DLD1 (cell line): ENCODE results near the gene CCDC196.

ENCODE experiments used
- in situ Hi-C: cut with HindIII; loops from 2 replicates; pipeline ENCODE4 v1.10.0; 2017; ENCODE audit warnings: low sequenced_read_pairs

CCDC196 gene, protein sequence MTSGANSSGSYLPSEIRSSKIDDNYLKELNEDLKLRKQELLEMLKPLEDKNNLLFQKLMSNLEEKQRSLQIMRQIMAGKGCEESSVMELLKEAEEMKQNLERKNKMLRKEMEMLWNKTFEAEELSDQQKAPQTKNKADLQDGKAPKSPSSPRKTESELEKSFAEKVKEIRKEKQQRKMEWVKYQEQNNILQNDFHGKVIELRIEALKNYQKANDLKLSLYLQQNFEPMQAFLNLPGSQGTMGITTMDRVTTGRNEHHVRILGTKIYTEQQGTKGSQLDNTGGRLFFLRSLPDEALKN

DNA sequence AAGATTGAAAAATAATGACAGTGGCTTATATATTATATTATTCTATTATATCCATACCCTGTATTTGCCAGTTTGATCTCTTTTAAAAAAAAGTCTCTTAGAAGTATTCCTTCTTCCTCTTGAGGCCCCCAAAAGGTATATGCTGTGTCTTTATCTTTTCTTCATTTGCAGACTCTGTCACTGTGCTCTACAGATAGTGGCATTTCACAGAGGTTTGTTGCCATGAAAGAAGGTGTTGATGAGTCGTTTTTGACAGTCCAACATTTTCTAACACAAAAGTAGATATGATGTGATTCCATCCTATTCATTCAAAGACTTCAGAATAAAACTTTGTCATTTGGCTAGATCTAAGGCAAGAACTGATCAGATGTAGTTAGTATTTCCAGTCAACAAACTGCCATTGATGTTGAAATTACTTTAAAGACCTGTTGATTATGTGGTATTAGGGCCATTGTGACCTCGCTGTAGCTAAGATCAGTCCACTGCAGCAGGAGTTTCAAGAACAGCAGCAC is at the start of gene CCDC196:
CCDC196 (plus strand) TSS at position 462 of the 512 bp plus-strand sequence. CDS start 132 bp downstream, outside the sequence.
- in situ Hi-C loops = no loop called here

DNA sequence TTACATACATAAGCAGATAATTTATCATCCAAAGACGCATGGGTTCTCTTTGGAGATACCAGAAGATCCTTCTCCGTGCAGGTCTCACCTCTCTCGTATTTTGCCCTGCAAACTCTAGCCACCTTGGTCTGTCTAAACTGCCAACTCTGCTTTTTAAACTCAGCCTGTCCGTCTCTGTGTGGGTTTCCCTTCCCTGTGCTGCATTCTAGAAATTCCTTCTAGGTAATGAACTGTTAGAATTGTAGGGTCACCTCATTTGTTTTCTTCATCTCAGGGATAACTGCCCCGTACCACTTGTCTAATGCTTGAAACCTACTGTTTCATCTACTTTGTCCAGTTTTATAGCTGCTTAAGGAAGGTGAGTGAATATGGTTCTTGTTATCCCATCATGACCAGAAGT is 45.4 kb upstream of the CCDC196 start:
- in situ Hi-C loops = no loop called here

DNA sequence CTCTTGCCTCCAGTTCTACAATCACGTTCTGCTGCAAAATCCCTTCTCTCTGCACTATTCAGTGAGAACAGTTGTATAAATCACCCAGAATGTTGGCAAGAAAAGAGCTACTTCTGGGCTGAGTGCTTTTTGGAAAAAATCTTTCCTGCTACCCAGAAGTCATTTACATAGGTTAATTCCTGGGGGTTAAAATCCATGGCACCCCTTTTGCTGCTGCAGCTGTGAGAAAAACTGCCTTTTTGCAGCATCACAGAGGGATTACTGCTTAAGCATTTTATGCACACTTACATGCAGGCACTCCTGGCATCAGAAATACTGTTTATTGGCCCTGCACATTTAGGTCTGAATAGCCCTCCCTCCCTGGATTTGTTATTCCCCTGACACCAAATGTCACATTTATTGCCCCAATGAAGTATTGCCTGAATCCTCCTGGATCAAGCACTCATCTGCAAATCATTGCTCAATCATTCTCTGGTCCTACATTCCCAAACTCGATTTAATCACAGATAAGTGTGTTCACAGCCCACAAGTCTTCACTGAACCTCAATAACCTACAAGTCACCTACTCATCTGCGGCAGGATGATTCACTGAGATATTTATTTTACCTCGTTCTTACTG is 43.1 kb upstream of the CCDC196 start:
- in situ Hi-C loops = no loop called here

DNA sequence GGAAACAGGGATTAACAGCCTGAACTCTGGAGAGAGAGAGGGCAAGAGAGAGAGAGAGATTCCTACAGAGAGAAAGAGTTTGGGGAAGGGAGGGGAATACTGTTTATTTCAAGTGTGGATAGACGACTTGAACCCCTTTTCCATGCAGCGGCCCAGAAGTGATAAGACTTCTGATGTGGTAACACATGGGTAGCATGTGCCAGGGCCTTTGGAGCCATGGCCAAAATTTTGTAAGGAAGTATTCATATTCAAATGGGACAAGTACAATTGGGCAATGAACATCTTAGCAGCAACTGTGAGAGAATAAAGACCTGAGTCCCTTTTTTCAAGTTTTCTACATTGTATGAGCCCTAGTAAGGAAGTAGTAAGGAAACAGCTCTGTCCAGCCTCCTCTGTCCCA is 42.4 kb upstream of the CCDC196 start:
- in situ Hi-C loops = no loop called here

DNA sequence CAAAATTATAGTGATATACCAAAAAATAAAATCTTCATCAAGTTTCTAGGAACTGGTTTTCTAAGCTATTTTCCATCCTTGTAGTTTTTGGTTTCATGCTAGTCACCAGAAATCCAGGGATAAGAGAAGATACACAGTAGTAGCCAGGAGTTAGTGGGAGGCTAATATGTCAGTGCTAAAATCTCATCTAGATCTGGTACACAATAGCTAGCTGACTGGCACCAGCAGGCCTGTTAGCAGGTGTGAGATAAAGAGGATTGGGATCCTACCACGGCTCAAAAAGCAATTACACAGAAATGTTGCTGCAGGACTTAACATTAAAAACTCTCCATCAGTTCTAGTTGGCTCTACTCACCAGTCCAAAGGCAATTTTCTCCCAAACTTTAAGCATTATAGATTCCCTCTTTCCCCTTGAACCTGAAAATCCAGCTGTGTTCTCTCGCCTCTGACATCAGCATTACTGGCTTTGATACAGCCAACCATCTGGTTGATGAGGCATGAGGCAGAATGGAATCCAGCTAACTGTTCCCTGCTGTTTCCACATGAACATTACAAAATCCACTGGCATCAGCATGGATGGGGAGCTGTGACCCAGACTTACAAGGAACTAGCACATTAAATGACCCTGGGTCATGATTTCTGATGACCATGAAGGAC is 41.8 kb upstream of the CCDC196 start:
- in situ Hi-C loops = no loop called here

DNA sequence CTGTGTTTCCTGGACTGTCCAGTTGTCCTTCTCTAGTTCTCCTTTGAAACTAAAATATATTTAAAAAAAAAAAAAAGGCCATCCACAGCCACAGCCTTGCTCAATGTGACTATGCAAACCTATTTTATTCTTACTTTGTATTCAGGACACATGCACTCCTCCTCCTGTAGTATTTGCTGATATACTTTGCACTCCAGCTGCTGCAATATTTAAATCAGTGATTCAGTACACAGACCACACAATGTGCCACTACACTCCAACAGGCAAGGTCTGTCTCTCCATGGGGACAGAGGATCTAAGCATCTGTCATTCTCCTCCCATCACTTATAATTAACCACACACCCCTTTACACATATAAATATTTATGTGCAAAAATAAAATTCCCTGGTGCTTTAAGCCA is 40.2 kb upstream of the CCDC196 start:
- in situ Hi-C loops = no loop called here

DNA sequence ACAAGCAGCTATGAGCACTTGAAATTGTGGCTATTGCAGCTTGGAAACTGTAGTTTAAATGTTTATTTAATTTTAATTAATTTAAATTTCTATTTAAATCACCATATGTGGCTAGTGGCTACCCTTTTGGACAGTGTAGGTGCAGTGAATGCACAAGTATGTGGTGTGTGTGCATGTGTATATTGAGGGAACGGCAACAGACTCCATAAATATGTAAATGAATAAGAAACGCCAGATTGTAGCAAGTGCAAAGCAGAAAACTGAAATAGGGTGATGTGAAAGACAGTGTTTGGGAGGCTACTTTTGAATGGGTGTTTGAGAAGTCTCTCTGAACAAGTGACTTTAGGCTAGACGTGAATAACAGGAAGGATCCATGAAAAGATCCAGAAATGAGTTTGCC is 32.7 kb upstream of the CCDC196 start:
- in situ Hi-C loops = no loop called here

DNA sequence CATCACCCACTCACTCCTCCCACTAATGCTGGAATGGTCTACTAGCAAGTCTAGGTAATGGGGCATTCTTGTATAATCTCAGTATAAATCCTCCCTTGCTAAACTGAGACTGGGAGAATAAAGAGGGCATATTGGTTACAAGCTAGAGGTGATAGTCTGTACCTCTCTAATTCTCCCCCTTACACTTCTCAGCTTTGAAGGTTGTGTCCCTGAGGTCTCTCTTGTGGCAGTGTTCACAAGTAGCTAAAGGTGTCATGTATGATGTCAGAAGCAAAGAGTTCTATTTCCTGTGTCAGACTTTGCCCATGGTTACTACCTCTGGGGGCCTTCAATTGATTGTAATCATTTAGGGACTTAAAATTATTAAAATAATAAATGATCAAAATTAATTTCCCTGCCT is 26.6 kb upstream of the CCDC196 start:
- in situ Hi-C loops = no loop called here

DNA sequence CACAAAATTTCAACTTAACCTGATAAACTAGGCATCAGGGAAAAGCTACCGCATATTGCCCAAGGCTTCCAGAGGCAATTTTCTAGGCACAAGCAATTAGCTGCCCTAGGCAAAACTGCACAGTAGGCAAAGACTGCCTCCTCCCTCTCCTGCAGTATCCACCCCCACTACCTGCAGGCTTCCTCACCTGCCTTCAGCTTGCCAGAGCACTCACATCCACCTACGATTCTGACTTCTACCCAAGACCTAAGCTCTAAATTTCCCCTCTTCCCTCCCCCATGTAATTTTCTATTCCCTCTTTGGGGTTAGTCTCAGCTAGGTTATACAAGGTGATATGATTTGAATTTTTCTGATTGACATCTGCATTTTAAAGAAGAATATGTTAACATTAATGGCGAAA is 21.9 kb upstream of the CCDC196 start:
- in situ Hi-C loops = no loop called here

DNA sequence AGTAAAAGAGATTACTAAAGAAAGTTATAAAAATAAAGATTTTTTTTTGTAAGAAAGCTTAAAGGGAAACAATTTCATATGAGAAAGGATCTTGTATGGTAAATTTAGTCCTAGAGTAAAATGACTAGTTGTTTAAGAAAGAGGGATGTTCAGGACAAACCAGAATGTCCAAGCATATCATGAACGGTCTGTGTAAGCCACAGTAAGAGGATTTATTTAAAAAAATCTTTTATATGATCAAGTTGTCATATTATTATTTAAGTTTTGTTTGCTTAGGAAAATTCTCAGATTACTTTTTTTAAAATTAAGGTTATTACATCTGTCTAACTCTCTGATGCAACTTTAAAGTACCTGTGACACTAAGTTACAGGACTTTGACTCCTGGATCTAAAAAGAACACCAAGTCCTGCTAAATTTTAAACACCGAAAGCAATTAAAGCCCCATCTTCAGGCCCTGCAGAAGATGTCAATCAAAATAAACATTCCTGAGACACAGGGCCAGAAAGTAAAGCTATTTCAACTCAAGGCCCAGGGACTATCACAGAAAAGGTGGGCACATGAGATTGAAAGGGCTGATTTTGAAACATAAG is 17.3 kb upstream of the CCDC196 start:
- in situ Hi-C loops = no loop called here

DNA sequence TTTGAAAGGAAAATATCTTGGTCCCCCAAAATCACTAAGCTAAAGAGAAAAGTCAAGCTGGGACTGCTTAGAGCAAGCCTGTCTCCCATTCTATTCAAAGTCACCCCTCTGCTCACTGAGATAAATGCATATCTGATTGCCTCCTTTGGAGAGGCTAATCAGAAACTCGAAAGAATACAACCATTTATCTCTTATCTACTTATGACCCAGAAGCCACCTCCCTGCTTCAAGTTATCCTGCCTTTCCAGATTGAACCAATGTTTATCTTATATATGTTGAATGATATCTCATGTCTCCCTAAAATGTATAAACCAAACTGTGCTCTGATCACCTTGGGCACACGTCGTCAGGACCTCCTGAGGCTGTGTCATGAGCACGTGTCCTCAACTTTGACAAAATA is 14.6 kb upstream of the CCDC196 start:
- in situ Hi-C loops = no loop called here

DNA sequence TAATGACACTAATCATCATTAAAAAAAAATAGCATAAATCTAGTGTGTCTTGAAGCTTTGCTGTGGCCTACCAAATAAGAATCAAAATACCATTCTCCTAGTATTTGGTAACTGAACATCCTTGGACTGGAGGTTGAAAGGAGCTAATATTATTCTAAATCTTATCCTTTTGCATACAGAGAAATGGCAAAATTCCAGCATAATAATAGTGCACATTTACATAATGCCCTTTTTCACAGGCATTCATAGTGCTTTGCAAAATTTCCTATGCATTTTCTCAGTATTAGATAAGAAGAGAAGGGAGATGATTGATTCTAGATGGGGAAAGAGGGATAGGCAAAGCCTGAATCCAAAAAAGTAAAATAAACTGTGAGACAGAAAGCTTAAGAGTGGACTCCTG is 13.9 kb upstream of the CCDC196 start:
- in situ Hi-C loops = no loop called here

DNA sequence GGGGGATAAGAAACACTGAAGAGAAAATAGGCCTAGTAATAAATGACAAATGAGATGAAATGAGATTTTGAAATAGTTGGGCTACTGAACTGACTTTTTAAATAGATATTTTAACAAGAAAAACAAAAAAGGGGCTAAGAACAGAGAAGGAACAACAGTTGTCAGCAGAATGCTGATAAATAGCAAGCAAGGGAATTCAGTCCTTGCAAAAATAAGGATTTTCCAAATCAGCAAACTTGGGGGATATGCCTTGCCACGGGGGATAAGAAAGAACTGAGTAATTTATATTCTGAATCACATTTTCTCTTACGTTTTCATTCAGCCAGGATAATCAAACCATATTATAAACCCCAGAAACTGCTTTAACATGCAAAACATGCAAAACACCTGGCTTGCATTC is 12.9 kb upstream of the CCDC196 start:
- in situ Hi-C loops = no loop called here

DNA sequence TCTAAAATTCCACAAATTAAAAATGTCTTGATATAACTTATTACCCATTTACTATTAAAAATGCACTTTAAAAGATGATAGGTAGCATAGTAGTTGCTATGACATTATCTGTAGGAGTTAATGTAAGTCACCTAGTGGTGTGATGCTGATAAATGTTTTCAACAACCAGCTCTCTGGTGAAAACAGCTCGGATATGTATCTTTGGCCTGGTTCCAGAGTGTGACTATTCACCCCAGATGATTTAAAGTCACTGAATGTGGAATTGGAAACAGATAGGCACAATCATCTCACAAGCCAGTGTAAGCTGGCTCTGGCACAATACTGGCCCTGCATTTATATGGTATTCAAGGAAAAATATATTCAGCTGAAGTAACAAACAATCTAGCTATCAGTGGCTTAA is 9.2 kb upstream of the CCDC196 start:
- in situ Hi-C loops = no loop called here

DNA sequence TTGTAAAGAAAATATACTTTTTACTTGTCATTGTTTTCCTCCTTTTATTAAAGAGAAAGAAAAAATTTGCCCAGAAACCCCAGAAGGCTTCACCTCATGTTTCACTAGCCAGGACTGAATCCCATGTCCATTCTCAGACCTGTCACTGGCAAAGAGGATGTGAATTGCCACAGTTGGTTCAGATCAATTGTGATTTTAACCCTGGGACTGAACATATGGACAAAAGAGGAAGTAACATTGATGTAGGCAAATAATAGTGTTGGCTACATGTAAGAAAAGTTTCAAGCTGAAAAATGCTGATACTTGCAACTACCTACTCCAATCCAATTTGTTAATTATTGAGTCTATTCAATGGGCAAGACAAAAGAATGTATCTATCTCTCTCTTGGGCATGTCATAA is 8.6 kb upstream of the CCDC196 start:
- in situ Hi-C loops = no loop called here

DNA sequence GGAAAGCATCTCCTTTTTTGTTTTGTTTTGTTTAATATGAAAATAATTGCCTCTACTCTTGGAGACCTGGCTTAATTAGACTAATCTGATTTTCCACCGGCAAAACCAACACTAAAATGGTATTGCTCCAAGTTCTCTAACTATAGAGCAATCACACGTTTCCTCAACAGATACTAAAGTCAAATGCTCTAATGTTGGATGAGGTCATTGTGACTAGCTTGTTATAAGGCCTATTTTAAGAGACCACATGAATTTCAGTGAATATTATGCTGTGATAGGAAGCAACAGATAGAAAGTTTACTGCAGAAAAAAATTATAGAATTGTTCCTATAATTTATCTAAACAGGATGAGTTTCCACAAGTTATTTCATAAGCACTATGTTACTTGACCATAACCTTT is 3.3 kb upstream of the CCDC196 start:
- in situ Hi-C loops = no loop called here

DNA sequence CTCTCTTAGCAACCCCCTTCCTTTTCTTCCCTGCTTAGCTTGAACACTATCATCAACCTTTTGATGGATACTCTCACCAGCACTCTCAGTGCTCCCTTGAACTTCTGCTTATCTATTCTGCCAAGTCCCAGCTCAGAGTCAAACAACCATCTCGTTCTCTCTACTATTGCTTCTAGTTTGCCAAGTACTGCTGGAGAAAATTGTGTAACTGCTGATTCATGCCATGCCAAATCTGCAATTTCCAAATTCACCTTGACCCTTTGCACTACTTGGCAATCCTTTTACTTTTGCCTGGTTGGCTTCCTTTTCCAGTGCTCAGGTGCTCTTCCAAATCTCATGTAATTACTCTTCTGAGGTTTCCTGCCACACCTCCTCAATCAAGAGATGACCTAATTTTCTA is 2.8 kb upstream of the CCDC196 start:
- in situ Hi-C loops = no loop called here

DNA sequence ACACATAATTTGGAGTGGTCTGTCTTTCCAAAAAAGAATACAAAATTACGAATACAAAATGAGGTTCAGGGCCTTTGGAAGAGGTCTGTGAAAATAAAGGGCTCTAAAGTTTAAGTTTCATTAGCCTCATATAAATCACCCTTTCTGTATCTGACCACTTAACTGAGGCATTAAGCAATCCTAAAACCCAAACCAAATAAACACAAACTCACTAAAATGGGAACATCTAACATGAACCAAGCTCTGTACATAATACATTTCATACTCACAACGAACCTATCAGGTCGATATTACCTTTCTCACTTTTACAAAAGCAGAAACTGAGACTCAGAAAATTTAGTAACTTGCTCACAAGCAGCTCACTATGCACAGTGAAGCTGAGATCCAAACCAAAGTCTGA is 1.1 kb upstream of the CCDC196 start:
- in situ Hi-C loops = no loop called here

DNA sequence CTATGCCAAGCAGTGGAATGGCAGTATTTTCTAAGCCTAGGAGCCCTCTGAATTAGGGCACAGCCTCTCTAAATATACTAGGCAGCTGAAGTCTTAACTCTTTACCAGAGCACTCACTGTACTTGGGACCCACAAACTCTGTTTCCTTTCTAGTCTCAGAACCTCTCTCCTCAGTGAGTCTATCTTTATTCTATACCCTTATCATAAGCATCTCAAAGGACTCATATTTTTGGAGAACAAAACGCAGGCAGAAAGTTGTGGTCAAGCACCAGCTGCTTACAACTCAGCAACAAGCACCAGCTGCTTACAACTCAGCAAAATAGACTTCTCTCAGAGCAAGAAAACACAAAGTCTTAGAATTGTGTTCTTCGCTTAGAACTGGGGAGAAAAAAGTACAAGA is 993 bp downstream of the CCDC196 start:
- in situ Hi-C loops = no loop called here

DNA sequence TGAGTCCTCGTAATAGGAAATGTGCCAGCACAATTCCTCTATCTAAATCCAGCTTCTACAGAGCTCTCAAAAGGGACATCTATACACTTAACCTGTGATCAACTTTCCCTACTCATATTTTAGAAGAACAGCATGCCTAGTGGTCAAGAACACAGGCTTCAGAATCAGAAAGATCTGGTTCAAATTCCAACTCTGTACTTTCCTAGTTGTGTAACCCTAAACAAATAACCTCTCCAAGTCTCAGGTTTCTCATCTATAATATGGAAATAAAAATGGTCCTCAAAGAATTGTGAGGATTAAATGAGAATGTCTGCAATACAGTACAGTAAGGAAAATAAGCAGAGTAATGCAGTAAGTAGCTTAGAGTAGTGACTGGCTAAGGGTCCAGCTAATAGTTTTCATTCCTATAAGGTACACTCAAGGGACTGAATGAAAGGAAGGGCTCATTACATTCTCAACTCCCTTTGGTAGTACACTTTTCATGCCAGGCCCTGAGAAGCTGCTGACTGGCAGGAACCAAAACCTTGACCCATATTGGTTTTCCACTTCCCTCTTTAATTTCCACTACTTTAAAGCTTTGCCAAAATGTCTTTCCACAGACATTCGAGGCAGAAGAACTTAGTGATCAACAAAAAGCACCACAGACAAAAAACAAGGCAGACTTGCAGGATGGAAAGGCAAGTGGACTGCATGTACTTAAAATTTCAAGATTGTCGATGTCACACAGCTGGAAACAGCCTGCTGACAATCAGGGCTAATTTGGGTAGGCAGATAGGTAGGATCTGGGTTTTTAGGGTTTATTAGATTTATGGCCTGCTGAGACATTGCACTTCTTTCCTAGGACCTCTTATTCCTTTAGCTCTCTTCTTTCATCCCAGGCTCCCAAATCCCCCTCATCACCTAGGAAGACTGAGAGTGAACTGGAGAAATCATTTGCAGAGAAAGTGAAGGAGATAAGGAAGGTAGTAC is 4.3 kb downstream of the CCDC196 start:
- in situ Hi-C loops = no loop called here

DNA sequence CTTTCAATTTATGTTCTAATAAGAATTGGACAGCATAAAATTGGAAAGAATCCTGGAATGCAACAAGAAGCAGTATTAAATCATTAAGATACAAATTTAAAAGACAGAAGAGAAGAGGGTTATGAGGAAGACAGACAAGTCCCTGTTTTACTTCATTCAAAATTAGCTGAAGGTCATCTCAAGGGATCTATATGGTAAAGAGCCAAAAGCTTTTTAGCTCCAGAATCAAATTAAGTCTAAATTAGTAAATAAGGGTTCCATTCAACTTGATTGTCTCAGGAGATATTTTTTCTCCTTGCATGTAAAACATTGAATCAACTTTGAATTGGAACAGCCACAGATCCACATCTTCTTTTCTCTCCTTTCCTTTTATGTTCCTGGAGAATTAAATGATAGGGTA is 7.6 kb downstream of the CCDC196 start:
- in situ Hi-C loops = no loop called here
